ENCODE data around the gene CSTPP1.

GRCh38 chr11:46892838-46893237 is 43.7 kb upstream of the CSTPP1 start:
- no peak for TF ChIP-seq CTCF (IDR thresholded peaks at IDR 0.05; ENCODE audit: insufficient read depth, low read length)
- TF ChIP-seq REST (IDR thresholded peaks at IDR 0.05; ENCODE audit: insufficient replicate concordance, low read depth) = no peak
- no peak for TF ChIP-seq GABPA (IDR thresholded peaks at IDR 0.05; ENCODE audit: low read depth)
- TF ChIP-seq POLR2AphosphoS5 (IDR thresholded peaks at IDR 0.05; ENCODE audit: low read depth) = no peak

Data from HL-60 (cell line).